GM18951 (cell line): Measurements from ENCODE around the gene ADGRF1.

Experiments
- POLR2A ChIP-seq: IDR thresholded peaks from 4 replicates; pipeline ENCODE4 v1.6.1; 2011; ENCODE audit warnings: mild to moderate bottlenecking; ENCODE audit not compliant: insufficient read length, insufficient read depth; ENCODE audit errors: extremely low read depth
- in situ Hi-C: fragments of 300-500 bp; cut with MboI; formaldehyde crosslinking; loops from one replicate; pipeline ENCODE4 v1.12.0; 2022; ENCODE audit warnings: low sequenced_read_pairs, mixed read lengths, inconsistent platforms; ENCODE audit not compliant: unreplicated experiment

The ADGRF1 gene

DNA sequence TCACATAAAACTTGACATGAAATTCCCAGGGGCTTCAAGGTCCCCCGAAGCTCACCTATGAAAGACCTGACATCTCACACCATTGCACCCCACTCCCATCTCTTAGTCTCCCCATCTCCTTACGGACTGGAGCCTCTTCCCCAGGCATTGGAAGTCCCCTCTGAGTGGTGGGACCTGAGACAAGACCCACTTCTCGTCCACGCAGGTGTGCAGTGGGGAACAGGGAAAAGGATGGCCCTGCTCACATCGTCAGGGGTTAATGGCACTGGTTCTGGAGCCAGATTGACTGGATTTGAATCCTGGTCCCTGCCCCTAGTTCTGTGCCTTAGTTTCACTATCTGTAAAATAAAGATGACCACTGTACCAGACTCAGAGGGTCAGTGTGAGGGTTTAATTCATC, 15.5 kb downstream of the ADGRF1 start:
- no peak for TF ChIP-seq POLR2A
- in situ Hi-C loops, result loop anchor here (25.0 kb wide), 1 partner anchor 189 kb away; no protein-coding TSS in a partner anchor

DNA sequence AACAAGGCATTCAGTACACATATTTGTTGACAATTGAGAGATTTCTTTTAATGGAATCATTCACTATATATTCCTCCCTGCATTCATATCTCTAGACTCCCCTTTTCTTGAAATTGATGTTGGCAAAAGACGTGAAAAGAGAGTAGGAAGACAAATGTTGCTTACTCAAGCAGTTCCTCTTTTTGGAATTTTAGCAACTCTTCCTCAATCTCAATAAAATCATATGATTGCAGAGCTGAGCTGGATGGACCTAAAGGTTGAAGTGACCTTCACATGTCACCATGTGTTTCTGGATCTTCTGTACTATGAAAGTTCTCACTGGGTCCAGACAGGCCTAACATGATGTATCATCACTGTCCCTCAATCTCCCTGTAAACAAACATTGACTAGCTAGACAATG, 18.6 kb downstream of the ADGRF1 start:
- TF ChIP-seq POLR2A, result no peak

DNA sequence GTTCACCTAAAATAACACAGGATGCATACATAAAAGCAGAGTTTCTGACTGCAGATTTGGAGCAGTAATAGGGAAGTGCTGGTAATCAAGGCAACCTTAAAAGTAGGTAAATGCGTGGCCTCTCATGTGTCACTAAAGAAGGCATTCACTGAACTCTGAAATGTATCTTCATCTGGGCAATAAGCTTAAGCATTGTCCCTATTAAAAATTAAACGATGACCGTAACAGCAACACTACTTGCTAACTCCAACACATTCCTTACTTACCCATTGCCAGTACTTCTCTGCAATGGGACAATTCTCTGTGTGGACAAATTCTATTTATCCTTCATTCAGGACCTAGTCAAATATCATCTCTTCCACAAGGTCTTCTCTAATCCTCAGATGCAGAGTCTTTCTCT, 19.9 kb downstream of the ADGRF1 start:
- in situ Hi-C loops, result no loop called here
- no peak for TF ChIP-seq POLR2A

More for the DNA sequence above, 18.6 kb downstream of the ADGRF1 start:
- in situ Hi-C loops, result no loop called here

DNA sequence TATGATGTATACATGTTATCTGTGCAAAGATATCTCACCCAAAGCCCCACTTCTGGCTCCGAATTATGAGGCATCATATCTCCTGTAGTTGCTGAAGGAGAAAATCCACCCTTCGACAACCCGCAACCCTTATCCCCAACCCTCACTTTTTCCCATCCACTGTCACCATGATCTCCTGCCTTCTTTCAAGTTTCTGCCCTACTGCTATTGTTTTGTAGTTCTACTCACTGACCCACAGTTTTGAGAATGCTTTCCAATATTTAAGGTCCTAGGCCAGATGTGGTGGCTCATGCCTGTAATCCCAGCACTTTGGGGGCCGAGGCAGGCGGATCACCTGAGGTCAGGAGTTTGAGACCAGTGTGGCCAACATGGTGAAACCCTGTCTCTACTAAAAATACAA, 22.2 kb downstream of the ADGRF1 start:
- in situ Hi-C loops, result no loop called here
- TF ChIP-seq POLR2A, result no peak

DNA sequence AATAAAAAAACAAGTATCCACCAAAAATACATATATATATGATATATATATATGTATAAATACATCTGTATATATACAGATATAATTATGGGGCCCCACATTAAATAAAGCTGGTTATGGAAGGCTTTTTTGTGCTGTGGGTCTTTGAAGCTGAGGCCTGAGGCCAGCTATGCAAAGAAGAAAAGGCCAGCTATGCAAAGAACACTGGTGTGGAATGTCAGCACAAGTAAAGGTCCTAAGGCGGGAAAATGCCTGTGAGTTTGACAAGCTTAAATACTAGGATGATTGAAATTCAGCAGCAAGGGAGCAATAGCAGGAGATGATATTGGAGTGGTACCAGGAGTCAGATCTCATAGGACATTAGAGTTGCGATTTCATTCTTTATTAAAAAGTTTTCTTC, 25.2 kb downstream of the ADGRF1 start:
- in situ Hi-C loops, result no loop called here
- TF ChIP-seq POLR2A, result no peak

DNA sequence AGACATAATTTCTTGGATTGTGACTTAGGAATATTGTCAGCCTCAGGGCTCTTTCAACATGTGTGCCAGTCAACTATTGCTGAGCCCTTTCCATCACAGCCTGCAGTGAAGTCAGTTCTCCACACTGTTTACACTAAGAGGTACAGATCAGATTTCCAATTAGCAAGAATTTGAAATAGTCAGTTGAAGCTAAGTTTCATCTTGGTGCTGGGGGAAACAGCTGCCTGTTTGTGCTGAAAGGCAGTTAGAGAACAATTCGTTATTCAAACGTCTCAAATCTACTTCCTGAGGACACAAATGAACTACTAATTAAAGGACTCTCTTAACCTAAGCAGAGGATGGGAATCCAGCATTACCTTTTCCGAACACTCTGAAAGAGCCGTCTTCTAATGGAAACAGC, 25.9 kb downstream of the ADGRF1 start:
- no peak for TF ChIP-seq POLR2A

DNA sequence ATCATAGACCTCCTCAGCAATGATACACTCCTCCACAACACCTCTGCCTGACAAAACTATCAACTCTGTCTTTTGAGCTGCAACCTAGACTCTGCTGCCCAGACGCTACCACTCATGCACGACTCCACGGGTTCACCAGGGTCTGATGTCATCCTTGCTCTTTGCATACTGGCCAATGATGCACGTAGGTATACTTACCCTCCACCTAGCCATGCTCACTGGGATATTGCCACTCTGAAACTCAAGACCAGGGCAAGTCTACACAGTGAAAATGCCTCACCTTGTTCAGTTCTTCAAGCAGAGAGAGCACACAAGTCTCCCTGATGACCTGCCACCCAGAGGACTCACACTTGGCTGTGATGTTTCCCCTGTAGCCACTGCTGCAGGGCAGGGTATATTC, 27.7 kb downstream of the ADGRF1 start:
- no peak for TF ChIP-seq POLR2A
- in situ Hi-C loops, result no loop called here

More for the DNA sequence above, 25.9 kb downstream of the ADGRF1 start:
- in situ Hi-C loops, result no loop called here

DNA sequence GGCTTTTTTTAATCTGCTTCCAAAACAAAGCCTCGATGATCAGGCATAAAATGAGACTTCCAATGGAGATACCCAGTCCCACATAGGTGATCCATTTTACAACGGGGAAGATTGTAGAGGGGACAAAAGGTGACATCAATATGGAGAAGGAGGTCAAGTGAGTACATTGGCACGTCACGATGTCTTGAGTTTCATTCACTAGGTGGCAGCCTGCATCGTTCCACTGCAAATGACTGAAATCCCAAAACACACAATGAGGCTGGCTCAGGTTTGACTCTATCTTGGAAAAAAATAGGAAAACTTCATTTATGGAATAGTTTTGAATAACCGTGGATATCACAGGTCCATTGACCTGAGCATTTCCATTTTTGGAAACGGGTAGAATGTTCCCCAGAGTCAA, 32.5 kb downstream of the ADGRF1 start:
- TF ChIP-seq POLR2A, result no peak
- in situ Hi-C loops, result no loop called here

DNA sequence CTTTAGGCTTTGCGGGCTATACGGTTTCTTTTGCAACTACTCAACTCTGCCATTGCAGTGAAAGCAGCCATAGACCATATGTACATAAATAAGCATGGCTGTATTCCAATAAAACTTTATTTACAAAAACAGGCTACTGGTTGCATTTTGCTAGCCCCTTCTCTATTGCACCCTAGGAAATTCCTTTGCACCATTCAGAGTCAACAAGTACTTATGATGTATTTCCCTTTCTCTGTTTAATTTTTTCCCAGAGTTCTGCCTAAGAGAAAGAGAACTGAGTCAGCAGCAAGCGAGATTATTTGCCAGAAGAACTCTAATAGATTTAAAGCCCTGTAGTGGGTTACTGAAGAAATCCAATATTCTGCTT, 33.8 kb downstream of the ADGRF1 start:
- no peak for TF ChIP-seq POLR2A
- in situ Hi-C loops, result no loop called here

DNA sequence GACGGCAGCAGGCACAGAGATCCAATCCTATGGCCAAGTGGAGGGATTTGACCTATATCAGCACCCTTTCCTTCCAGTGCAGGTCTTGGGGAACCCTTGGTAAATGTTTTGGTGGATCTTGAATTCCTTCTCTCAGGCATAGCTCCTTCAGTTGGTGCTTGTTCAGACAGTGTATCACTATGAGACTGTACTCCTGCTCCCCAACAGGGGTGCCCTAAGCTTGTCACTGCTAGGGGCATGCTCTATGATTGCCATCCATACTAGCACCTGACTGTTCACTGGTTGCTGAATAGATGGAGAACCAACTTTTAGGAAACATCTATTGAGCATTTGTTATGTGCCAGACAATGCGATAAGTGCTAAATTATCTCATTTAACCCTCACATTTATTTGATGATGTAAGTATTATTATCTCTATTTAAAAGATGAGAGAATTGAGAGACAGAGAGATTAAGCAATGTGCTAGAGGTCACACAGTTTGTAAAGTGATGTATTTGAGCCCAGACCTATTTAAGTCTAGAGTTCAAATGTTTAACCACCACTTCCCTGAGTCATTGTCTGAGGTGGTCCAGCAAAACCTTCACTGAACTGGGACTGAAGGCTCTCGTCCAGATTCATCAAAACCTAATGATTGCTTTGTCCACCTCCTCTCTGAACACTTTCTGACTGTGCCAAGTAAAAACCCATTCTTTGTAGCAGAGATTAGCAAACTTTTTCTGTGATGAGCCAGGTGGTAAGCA, 34.3 kb downstream of the ADGRF1 start:
- TF ChIP-seq POLR2A, result no peak
- in situ Hi-C loops, result no loop called here

DNA sequence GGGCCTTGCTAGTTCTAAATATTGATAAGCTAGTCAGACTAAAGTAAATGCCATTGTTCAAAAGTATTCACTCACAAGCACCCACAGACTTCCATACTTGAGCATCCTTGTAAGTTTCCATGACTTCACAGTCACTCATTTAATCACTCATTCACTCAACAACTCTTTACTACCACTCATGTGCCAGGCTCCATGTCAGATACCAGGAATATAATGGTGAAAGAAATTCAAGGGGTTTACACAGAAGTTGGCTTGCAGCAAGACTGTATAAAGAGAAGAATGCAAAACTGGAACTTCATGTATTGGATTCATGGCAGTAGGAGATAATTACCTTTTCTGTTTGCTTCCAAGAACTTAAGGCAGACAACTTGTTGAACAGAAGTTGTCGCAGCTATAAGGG, 36.6 kb downstream of the ADGRF1 start:
- TF ChIP-seq POLR2A, result no peak
- in situ Hi-C loops, result no loop called here

DNA sequence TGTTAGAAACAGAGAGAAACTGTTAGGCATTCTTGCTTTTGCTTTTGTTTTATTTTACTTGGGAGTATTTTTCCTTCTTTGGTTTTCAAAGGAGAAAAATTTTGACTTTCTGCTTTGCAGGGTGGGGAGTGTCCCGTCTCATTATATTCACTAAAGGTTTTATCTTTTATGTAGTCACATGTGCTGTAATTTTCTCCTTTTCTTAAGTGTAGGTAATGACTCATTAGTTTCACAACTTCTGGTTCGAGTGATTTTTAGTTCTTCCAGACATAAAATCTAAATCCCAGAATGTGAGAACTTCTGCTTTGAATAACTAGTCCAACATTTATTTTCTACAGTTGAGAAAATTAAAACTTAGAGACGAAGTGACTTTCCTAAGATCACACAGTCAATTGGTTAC, 37.7 kb downstream of the ADGRF1 start:
- TF ChIP-seq POLR2A, result no peak
- in situ Hi-C loops, result no loop called here

DNA sequence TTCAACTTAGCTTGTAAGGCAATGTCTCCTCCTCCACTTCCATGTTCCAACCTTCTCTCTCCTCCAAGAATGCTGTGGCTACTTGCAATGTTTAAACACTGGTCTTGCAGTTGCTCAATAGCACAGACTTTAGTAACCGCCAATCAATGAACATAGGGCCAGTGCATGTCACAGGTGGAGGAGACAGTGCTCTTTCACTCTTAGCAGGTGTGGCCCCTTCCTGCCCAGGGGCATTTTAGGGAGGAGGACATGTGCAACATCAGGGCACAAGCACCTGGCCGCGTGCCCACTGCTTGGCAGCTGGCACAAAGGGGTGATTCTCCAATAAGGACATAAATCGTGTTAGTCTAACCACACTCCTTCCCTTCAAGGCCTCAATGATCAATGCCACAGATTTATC, 41.3 kb downstream of the ADGRF1 start:
- TF ChIP-seq POLR2A, result no peak
- in situ Hi-C loops, result no loop called here

DNA sequence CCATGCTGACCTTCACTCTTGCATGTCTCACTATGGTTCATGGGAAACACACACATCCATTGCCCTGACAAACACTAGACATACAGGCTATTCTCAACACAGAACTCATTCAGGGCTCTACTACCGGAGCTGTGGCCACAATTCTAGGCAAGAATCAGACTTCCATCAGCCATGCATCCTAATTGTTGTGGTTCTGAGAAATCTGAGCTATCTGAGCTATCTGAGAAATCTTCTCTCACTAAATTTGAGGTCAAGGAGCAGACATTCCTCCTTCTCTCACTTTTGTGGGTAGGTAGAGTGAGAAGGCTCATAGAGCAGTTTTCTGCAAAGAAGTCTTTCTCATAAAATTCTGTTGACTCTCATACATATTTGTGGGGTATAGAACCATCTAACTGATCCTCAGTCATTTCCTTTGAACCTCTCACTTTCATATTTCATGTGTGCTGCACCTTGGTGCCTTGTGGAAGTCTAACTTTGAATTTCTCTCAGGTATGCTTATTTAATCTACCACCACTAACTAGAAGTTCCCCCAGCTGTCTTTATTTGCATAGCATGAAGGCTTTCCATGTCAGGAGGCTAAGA, 43.6 kb downstream of the ADGRF1 start:
- TF ChIP-seq POLR2A, result no peak
- in situ Hi-C loops, result no loop called here
